HK-2 (cell line): ENCODE measurements around the gene HDLBP.
"Not testable (repeated sequence)": the region's sequence is repeated elsewhere in the genome, so short reads cannot be mapped to it uniquely, and the experiment has no call there.

Experiments used
- DNase-seq: peaks from one replicate; pipeline ENCODE4 v3.0.0-alpha.2; 2018; ENCODE audit not compliant: unreplicated experiment

HDLBP gene

GRCh38 chr2:241302759-241303651 is 12.5 kb downstream of the HDLBP start:
- DNase-seq: no peak

GRCh38 chr2:241302083-241302482 is 13.4 kb downstream of the HDLBP start:
- no peak for DNase-seq

GRCh38 chr2:241300000-241300399 is 15.5 kb downstream of the HDLBP start:
- DNase-seq: no peak

- DNase-seq: no peak
Observed at GRCh38 chr2:241298673-241299072, 16.8 kb downstream of the HDLBP start.

- no peak for DNase-seq
Observed at GRCh38 chr2:241296767-241297166, 18.7 kb downstream of the HDLBP start.

DNA sequence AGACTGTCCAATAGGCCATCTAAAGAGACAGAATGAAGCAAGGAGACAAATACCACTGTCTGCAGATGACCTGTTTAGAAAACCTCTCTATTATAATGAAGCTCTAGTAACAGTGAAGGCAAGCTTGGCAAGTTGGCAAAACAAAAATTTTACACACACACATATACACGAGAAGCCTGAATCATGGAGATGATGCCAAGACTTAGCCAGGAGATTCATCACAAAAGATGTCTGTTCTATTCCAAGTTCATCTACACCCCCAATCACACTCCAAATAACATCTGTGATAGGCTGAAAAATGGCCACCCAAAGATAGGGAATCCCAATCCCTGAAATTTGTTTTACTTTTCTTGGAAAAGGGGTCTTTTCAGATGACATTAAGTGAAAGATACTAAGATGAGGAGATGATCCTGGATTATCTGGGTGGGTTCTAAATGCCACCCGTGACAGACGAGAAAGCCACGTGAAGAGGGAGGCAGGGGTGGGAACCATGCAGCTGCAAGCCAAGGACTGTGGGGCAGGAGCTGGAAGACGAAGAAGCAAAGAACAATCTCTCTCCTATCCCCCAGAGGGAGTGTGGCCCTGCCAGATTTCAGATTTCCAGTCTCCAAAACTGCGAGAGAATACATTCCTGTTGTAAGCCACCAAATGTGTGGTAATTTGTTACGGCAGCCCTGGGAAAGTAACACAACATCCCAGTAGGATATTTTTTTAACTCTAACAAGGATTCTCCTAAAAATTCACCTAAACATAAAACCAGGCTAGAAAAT is 20.0 kb downstream of the HDLBP start:
- DNase-seq: no peak

- peak; percentile 26 for DNase-seq
Observed at GRCh38 chr2:241293378-241293797, 22.1 kb downstream of the HDLBP start.

- no peak for DNase-seq
Observed at GRCh38 chr2:241291977-241292376, 23.5 kb downstream of the HDLBP start.

DNA sequence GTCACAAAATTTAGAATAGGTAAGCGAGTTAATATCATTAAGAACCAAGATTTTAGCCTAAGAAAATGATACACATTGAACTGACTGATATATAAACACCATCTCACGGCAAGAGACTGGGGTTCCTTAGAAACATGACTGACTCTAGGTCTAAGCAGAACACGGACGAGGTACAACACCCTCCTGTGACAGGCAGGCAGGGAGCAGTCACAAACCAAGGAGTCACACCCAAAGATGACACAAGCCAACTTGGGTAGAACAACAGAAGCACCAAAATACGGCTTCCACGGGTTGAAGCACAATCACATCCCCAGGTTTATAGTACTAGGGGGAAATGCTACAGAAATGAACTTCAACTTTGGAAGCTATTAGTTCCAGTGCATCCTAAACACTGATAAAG is 24.3 kb downstream of the HDLBP start:
- DNase-seq: no peak

DNA sequence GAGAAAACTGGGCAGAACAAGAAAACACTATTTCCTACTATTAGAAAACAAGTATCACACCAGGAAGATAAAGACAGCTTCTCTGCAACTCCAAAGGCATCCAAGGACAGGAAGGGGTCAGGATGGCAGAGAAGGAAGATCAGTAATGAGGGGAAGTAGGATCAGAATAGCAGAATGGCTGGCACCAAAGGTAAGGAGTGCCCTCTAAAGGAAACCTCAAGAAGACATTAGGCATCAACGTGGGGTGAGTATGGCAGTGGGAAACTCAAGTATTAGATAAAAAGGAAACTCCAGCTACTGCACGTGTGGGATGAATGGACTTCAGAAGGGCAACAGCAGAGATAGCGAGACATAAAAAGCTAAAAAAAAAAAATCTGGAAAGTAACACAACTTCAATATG is 25.9 kb downstream of the HDLBP start:
- no peak for DNase-seq

DNA sequence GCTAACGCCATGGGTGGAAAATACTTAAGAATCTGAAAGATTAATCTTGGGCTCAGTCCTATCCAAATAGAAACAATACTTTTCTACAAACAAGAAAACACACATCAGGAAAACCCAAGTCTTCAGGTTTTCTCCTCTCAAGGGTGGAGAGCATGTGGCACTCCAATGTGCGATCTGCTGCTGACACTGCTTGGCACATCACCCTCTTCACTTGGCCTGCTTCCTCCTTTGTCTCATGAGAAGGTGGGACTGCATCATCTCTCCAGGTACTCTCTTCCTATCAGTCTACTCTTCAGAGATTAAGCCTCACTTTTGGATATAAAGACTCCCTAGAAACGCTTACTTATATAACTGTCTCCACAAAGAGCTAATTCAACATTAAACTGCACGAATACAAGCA is 26.4 kb downstream of the HDLBP start:
- DNase-seq: no peak

GRCh38 chr2:241288324-241288888 is 27.1 kb downstream of the HDLBP start:
- DNase-seq: no peak

GRCh38 chr2:241286348-241287090 is 29.0 kb downstream of the HDLBP start:
- no peak for DNase-seq

- no peak for DNase-seq
Observed at GRCh38 chr2:241285596-241285995, 29.9 kb downstream of the HDLBP start.

DNA sequence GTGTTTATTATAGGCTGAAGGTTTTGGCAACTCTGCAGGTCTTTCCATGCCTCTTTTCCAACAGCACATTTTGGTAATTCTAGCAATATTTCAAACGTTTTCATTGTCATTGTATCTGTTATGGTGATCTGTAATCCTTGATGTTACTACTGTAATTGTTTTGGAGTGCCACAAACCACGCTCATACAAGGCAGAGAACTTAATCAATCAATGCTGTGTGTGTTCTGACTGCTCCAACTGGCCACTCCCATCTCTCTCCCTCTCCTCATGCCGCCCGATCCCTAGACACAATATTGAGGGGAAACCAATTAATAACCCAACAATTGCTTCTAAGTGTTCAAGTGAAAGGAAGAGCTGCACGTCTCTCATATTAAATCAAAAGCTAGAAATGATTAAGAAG is 32.9 kb downstream of the HDLBP start:
- no peak for DNase-seq

- DNase-seq: no peak
Observed at GRCh38 chr2:241280291-241280690, 35.2 kb downstream of the HDLBP start.

DNA sequence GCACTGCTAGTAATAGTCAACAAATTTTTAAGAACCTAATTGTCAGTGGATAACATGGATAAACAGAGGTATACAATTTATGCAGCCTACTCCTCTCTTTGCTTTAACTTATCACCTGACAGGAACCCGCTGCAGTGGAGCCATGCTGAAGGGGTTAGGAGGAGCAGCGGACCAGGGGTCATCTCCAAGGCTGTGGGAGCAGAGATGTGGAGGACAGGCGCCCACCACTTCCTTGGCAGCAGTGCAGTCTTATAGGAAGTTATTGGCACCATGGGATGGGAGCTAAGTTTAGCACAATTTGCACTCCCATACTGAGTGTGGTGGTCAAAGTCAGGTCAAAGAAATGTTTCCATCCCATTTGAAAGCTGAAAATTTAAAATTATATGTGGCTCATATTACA is 35.6 kb downstream of the HDLBP start:
- no peak for DNase-seq

GRCh38 chr2:241279413-241279812 is 36.1 kb downstream of the HDLBP start:
- no peak for DNase-seq

DNA sequence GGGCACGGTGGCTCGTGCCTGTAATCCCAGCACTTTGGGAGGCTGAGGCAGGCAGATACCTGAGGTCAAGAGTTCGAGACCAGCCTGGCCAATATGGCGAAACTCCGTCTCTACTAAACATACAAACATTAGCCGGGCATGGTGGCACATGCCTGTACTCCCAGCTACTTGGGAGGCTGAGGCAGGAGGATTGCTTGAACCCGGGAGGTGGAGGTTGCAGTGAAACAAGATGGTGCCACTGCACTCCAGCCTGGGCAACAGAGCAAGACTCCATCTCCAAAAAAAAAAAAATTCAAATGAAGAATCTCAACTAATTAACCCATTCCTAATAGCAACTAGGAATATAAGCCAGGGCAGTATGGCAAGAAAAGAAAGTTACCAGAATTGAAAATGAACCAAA is 37.2 kb downstream of the HDLBP start:
- DNase-seq: not testable (repeated sequence)

GRCh38 chr2:241275910-241276309 is 39.6 kb downstream of the HDLBP start:
- DNase-seq: no peak

GRCh38 chr2:241275504-241275903 is 40.0 kb downstream of the HDLBP start:
- no peak for DNase-seq

DNA sequence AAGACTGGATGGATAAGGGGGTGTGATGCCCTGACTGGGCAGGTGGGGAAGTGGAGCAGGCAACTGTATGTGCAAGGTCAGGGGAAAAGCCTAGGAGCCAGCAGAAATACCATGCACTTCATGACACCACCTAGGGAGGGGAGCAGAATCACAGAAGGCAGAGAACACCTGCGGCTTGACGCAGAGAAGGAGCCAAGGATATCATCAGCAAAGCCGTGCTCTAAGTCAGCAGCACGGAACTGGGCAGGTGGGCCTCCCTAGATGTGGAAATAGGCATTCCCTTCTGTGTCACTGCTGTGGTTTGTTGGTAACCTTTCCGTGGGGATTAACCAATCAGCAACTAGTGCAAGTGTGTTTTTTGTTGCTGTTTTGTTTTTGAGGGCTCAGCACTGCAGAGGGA is 41.3 kb downstream of the HDLBP start:
- no peak for DNase-seq
